ENCODE measurements around the gene ERV3-1.
"Not testable (repeated sequence)": the region's sequence is repeated elsewhere in the genome, so short reads cannot be mapped to it uniquely, and the experiment has no call there.

Gene ERV3-1

GRCh38 chr7:65001291-65001814 lies 5.1 kb downstream of the ERV3-1 start:
- no peak for DNase-seq

- DNase-seq: no peak
Measured at GRCh38 chr7:64999165-65000004, 7.1 kb downstream of the ERV3-1 start.

- no peak for DNase-seq
Measured at GRCh38 chr7:64998865-64999164, 7.7 kb downstream of the ERV3-1 start.

- DNase-seq: no peak
Measured at GRCh38 chr7:64997927-64998391, 8.5 kb downstream of the ERV3-1 start.

- no peak for DNase-seq
Measured at GRCh38 chr7:64997164-64997908, 9.2 kb downstream of the ERV3-1 start.

- DNase-seq: no peak
Measured at GRCh38 chr7:64996305-64996704, 10.2 kb downstream of the ERV3-1 start.

- no peak for DNase-seq
Measured at GRCh38 chr7:64993901-64994300, 12.6 kb downstream of the ERV3-1 start.

GRCh38 chr7:64992971-64993370 lies 13.5 kb downstream of the ERV3-1 start:
- no peak for DNase-seq

- DNase-seq: no peak
Measured at GRCh38 chr7:64990936-64991335, 15.6 kb downstream of the ERV3-1 start, which contains the start of gene ZNF117. Gene ZNF117 (minus strand): TSS chr7:64991036.

- DNase-seq: no peak
Measured at GRCh38 chr7:64990216-64990615, 16.3 kb downstream of the ERV3-1 start.

GRCh38 chr7:64978497-64979203 lies 27.8 kb downstream of the ERV3-1 start:
- DNase-seq: no peak

GRCh38 chr7:64965594-64965993 lies 40.9 kb downstream of the ERV3-1 start:
- DNase-seq: no peak

GRCh38 chr7:64959072-64959747 lies 47.3 kb downstream of the ERV3-1 start:
- no peak for DNase-seq

GRCh38 chr7:64951250-64951848 lies 55.1 kb downstream of the ERV3-1 start:
- DNase-seq: no peak

- not testable (repeated sequence) for DNase-seq
Measured at GRCh38 chr7:64950673-64951072, 55.8 kb downstream of the ERV3-1 start.

GRCh38 chr7:64948774-64949173 lies 57.7 kb downstream of the ERV3-1 start:
- DNase-seq: not testable (repeated sequence)

GRCh38 chr7:64947252-64948000 lies 59.1 kb downstream of the ERV3-1 start:
- no peak for DNase-seq

- no peak for DNase-seq
Measured at GRCh38 chr7:64946772-64947171, 59.7 kb downstream of the ERV3-1 start.

GRCh38 chr7:64945503-64946175 lies 60.8 kb downstream of the ERV3-1 start:
- DNase-seq: no peak

- DNase-seq: not testable (repeated sequence)
Measured at GRCh38 chr7:64944667-64945502, 61.6 kb downstream of the ERV3-1 start.
